ENCODE measurements around the gene ZNF324B.

ZNF324B gene

GRCh38 chr19:58473775-58474174, 22.4 kb downstream of the ZNF324B start:
- DNase-seq (ENCODE audit: low read depth, low spot score): no peak

GRCh38 chr19:58474291-58474996, 23.0 kb downstream of the ZNF324B start:
- no peak for DNase-seq (ENCODE audit: low read depth, low spot score)
- Histone ChIP-seq H3K36me3 (ENCODE audit: control insufficient read depth, insufficient read depth, low read length) (peaks cover 9% of the 10 kb centered on the region), H3K27me3 (ENCODE audit: control insufficient read depth, insufficient read depth, low read length) (no peaks in the 10 kb centered on the region), H3K4me3 (ENCODE audit: low read length) (no peak overlapping the region), H3K27ac (ENCODE audit: low read length) (no peak overlapping the region), H3K9me3 (ENCODE audit: control insufficient read depth, insufficient read depth, low read length) (no peaks in the 10 kb centered on the region), H3K4me1 (ENCODE audit: control insufficient read depth, insufficient read depth, low read length) (peaks cover 3% of the 10 kb centered on the region; the same call in 1 of the 2 replicates)
- no CpG with 5 or more reads among the region's 12 CpGs for WGBS (ENCODE audit: insufficient coverage, insufficient read length)

More at GRCh38 chr19:58473775-58474174, 22.4 kb downstream of the ZNF324B start:
- peaks cover 12% of the 10 kb centered on the region for H3K36me3 ChIP-seq (ENCODE audit: control insufficient read depth, insufficient read depth, low read length)
- no peak overlapping the region for H3K27ac ChIP-seq (ENCODE audit: low read length)
- no peaks in the 10 kb centered on the region for H3K9me3 ChIP-seq (ENCODE audit: control insufficient read depth, insufficient read depth, low read length)
- H3K4me3 ChIP-seq (ENCODE audit: low read length): no peak overlapping the region
- H3K4me1 ChIP-seq (ENCODE audit: control insufficient read depth, insufficient read depth, low read length): peaks cover 3% of the 10 kb centered on the region; the same call in 1 of the 2 replicates
- H3K27me3 ChIP-seq (ENCODE audit: control insufficient read depth, insufficient read depth, low read length): no peaks in the 10 kb centered on the region

GRCh38 chr19:58474997-58475713, 23.7 kb downstream of the ZNF324B start:
- Histone ChIP-seq H3K9me3 (ENCODE audit: control insufficient read depth, insufficient read depth, low read length) (no peaks in the 10 kb centered on the region), H3K4me3 (ENCODE audit: low read length) (peak overlapping the region; percentile 53; the same call in 1 of the 2 replicates), H3K4me1 (ENCODE audit: control insufficient read depth, insufficient read depth, low read length) (peaks cover 3% of the 10 kb centered on the region; the same call in 1 of the 2 replicates), H3K27me3 (ENCODE audit: control insufficient read depth, insufficient read depth, low read length) (no peaks in the 10 kb centered on the region), H3K36me3 (ENCODE audit: control insufficient read depth, insufficient read depth, low read length) (peaks cover 7% of the 10 kb centered on the region), H3K27ac (ENCODE audit: low read length) (no peak overlapping the region)
- WGBS (ENCODE audit: insufficient coverage, insufficient read length): no CpG with 5 or more reads among the region's 27 CpGs
- no peak for DNase-seq (ENCODE audit: low read depth, low spot score)

- peaks cover 3% of the 10 kb centered on the region; the same call in 1 of the 2 replicates for H3K4me1 ChIP-seq (ENCODE audit: control insufficient read depth, insufficient read depth, low read length)
- H3K4me3 ChIP-seq (ENCODE audit: low read length): peak within 1 kb of the TSS; percentile 53; the same call in 1 of the 2 replicates
- peak; percentile 91 for DNase-seq (ENCODE audit: low read depth, low spot score)
- H3K36me3 ChIP-seq (ENCODE audit: control insufficient read depth, insufficient read depth, low read length): peaks cover 7% of the 10 kb centered on the region
- H3K27ac ChIP-seq (ENCODE audit: low read length): no peak within 1 kb of the TSS
- H3K9me3 ChIP-seq (ENCODE audit: control insufficient read depth, insufficient read depth, low read length): no peaks in the 10 kb centered on the region
- no peaks in the 10 kb centered on the region for H3K27me3 ChIP-seq (ENCODE audit: control insufficient read depth, insufficient read depth, low read length)
- no CpG with 5 or more reads among the region's 64 CpGs for WGBS (ENCODE audit: insufficient coverage, insufficient read length)
Observed at GRCh38 chr19:58475714-58476497, 24.5 kb downstream of the ZNF324B start, which contains the start of gene ZNF446. TSS of gene ZNF446 (plus strand) at chr19:58476352. CDS start at chr19:58477219, 867 bp downstream.

GRCh38 chr19:58476498-58477015, 25.1 kb downstream of the ZNF324B start:
- Histone ChIP-seq H3K9me3 (ENCODE audit: control insufficient read depth, insufficient read depth, low read length) (no peaks in the 10 kb centered on the region), H3K27me3 (ENCODE audit: control insufficient read depth, insufficient read depth, low read length) (no peaks in the 10 kb centered on the region), H3K4me1 (ENCODE audit: control insufficient read depth, insufficient read depth, low read length) (peaks cover 3% of the 10 kb centered on the region; the same call in 1 of the 2 replicates), H3K27ac (ENCODE audit: low read length) (no peak overlapping the region), H3K4me3 (ENCODE audit: low read length) (peak overlapping the region; percentile 53; the same call in 1 of the 2 replicates), H3K36me3 (ENCODE audit: control insufficient read depth, insufficient read depth, low read length) (peaks cover 6% of the 10 kb centered on the region)
- no peak for DNase-seq (ENCODE audit: low read depth, low spot score)
- no CpG with 5 or more reads among the region's 27 CpGs for WGBS (ENCODE audit: insufficient coverage, insufficient read length)

- H3K36me3 ChIP-seq (ENCODE audit: control insufficient read depth, insufficient read depth, low read length): 0 out of 2 replicates have a peak, but pooled peaks cover under 1% of the 10 kb centered on the region
- no CpG with 5 or more reads among the region's 15 CpGs for WGBS (ENCODE audit: insufficient coverage, insufficient read length)
- peaks cover 3% of the 10 kb centered on the region; the same call in 1 of the 2 replicates for H3K4me1 ChIP-seq (ENCODE audit: control insufficient read depth, insufficient read depth, low read length)
- no peak for DNase-seq (ENCODE audit: low read depth, low spot score)
- H3K27ac ChIP-seq (ENCODE audit: low read length): no peak overlapping the region
- H3K9me3 ChIP-seq (ENCODE audit: control insufficient read depth, insufficient read depth, low read length): no peaks in the 10 kb centered on the region
- no peak overlapping the region for H3K4me3 ChIP-seq (ENCODE audit: low read length)
- no peaks in the 10 kb centered on the region for H3K27me3 ChIP-seq (ENCODE audit: control insufficient read depth, insufficient read depth, low read length)
Observed at GRCh38 chr19:58477130-58477529, 25.7 kb downstream of the ZNF324B start.

GRCh38 chr19:58477871-58478270, 26.4 kb downstream of the ZNF324B start:
- peaks cover 3% of the 10 kb centered on the region; the same call in 1 of the 2 replicates for H3K4me1 ChIP-seq (ENCODE audit: control insufficient read depth, insufficient read depth, low read length)
- no peaks in the 10 kb centered on the region for H3K36me3 ChIP-seq (ENCODE audit: control insufficient read depth, insufficient read depth, low read length)
- H3K9me3 ChIP-seq (ENCODE audit: control insufficient read depth, insufficient read depth, low read length): no peaks in the 10 kb centered on the region
- DNase-seq (ENCODE audit: low read depth, low spot score): no peak
- H3K27me3 ChIP-seq (ENCODE audit: control insufficient read depth, insufficient read depth, low read length): no peaks in the 10 kb centered on the region
- H3K4me3 ChIP-seq (ENCODE audit: low read length): no peak overlapping the region
- no peak overlapping the region for H3K27ac ChIP-seq (ENCODE audit: low read length)
- no CpG with 5 or more reads among the region's 1 CpG for WGBS (ENCODE audit: insufficient coverage, insufficient read length)

GRCh38 chr19:58479303-58479702, 27.9 kb downstream of the ZNF324B start:
- no CpG with 5 or more reads among the region's 7 CpGs for WGBS (ENCODE audit: insufficient coverage, insufficient read length)
- H3K27me3 ChIP-seq (ENCODE audit: control insufficient read depth, insufficient read depth, low read length): no peaks in the 10 kb centered on the region
- DNase-seq (ENCODE audit: low read depth, low spot score): no peak
- no peaks in the 10 kb centered on the region for H3K36me3 ChIP-seq (ENCODE audit: control insufficient read depth, insufficient read depth, low read length)
- no peak overlapping the region for H3K27ac ChIP-seq (ENCODE audit: low read length)
- no peaks in the 10 kb centered on the region for H3K9me3 ChIP-seq (ENCODE audit: control insufficient read depth, insufficient read depth, low read length)
- peaks cover 3% of the 10 kb centered on the region; the same call in 1 of the 2 replicates for H3K4me1 ChIP-seq (ENCODE audit: control insufficient read depth, insufficient read depth, low read length)
- H3K4me3 ChIP-seq (ENCODE audit: low read length): no peak overlapping the region

- no peak overlapping the region for H3K4me3 ChIP-seq (ENCODE audit: low read length)
- H3K36me3 ChIP-seq (ENCODE audit: control insufficient read depth, insufficient read depth, low read length): no peaks in the 10 kb centered on the region
- H3K27me3 ChIP-seq (ENCODE audit: control insufficient read depth, insufficient read depth, low read length): no peaks in the 10 kb centered on the region
- no peak for DNase-seq (ENCODE audit: low read depth, low spot score)
- H3K27ac ChIP-seq (ENCODE audit: low read length): no peak overlapping the region
- no CpG with 5 or more reads among the region's 28 CpGs for WGBS (ENCODE audit: insufficient coverage, insufficient read length)
- no peaks in the 10 kb centered on the region for H3K9me3 ChIP-seq (ENCODE audit: control insufficient read depth, insufficient read depth, low read length)
- peaks cover 3% of the 10 kb centered on the region; the same call in 1 of the 2 replicates for H3K4me1 ChIP-seq (ENCODE audit: control insufficient read depth, insufficient read depth, low read length)
Observed at GRCh38 chr19:58479736-58480480, 28.5 kb downstream of the ZNF324B start.

All from iPS DF 6.9 (cell line).